H9 (cell line): ENCODE results near the gene COPS4. TPM values are rescaled to one million over a fixed set of nuclear protein-coding genes. Genes with fewer than 3 reads are reported as not detected.

Experiments used
- DNase-seq: peaks from one replicate; pipeline ENCODE4 v3.0.0-alpha.2; 2017
- H2AFZ ChIP-seq: one replicate; pipeline ENCODE4 v1.6.1; 2013; ENCODE audit warnings: mild to moderate bottlenecking, low read length, control low read depth, moderate library complexity
- H2AK5ac ChIP-seq: 2 replicates; pipeline ENCODE4 v1.6.1; 2013; ENCODE audit warnings: low read length, control low read depth, mixed read lengths; ENCODE audit not compliant: insufficient read length
- H2BK120ac ChIP-seq: one replicate; pipeline ENCODE4 v1.6.1; 2013; ENCODE audit warnings: low read depth, mild to moderate bottlenecking, low read length, control low read depth, inconsistent platforms; ENCODE audit not compliant: poor library complexity, severe bottlenecking
- H2BK12ac ChIP-seq: 2 replicates; pipeline ENCODE4 v1.6.1; 2013; ENCODE audit warnings: low read length, control low read depth, mixed read lengths, low read depth; ENCODE audit not compliant: insufficient read length
- H2BK15ac ChIP-seq: 2 replicates; pipeline ENCODE4 v1.6.1; 2013; ENCODE audit warnings: low read depth, low read length, control low read depth
- H2BK20ac ChIP-seq: one replicate; pipeline ENCODE4 v1.6.1; 2013; ENCODE audit warnings: low read depth, mild to moderate bottlenecking, low read length, control low read depth, inconsistent platforms; ENCODE audit not compliant: poor library complexity, severe bottlenecking
- H2BK5ac ChIP-seq: 2 replicates; pipeline ENCODE4 v1.6.1; 2013; ENCODE audit warnings: low read length, control low read depth, mixed read lengths; ENCODE audit not compliant: insufficient read length
- H3K14ac ChIP-seq: 2 replicates; pipeline ENCODE4 v1.6.1; 2013; ENCODE audit warnings: low read length, control low read depth; ENCODE audit not compliant: insufficient read depth
- H3K18ac ChIP-seq: 2 replicates; pipeline ENCODE4 v1.6.1; 2013; ENCODE audit warnings: low read depth, mild to moderate bottlenecking, mixed read lengths, low read length, control low read depth; ENCODE audit not compliant: insufficient read length
- H3K23ac ChIP-seq: 2 replicates; pipeline ENCODE4 v1.6.1; 2013; ENCODE audit warnings: low read length, control low read depth, mixed read lengths, low read depth; ENCODE audit not compliant: insufficient read length
- H3K23me2 ChIP-seq: 2 replicates; pipeline ENCODE4 v1.6.1; 2013; ENCODE audit warnings: low read depth, mild to moderate bottlenecking, mixed read lengths, low read length, control low read depth; ENCODE audit not compliant: insufficient read length, poor library complexity, severe bottlenecking
- H3K27ac ChIP-seq: 2 replicates; pipeline ENCODE4 v1.5.1; 2013; ENCODE audit warnings: low read length, control low read depth, mixed read lengths, low read depth; ENCODE audit not compliant: insufficient read length
- H3K27me3 ChIP-seq: 2 replicates; pipeline ENCODE4 v1.6.1; 2013; ENCODE audit warnings: low read length, control low read depth, inconsistent platforms; ENCODE audit not compliant: insufficient read depth
- H3K4ac ChIP-seq: 2 replicates; pipeline ENCODE4 v1.6.1; 2013; ENCODE audit warnings: low read depth, mild to moderate bottlenecking, control low read depth, inconsistent platforms, low read length, moderate library complexity
- H3K4me1 ChIP-seq: 2 replicates; pipeline ENCODE4 v1.6.1; 2013; ENCODE audit warnings: low read length, control low read depth, inconsistent platforms; ENCODE audit not compliant: insufficient read depth
- H3K4me2 ChIP-seq: 2 replicates; pipeline ENCODE4 v1.6.1; 2013; ENCODE audit warnings: low read length, control low read depth, mixed read lengths; ENCODE audit not compliant: insufficient read length, insufficient read depth
- H3K56ac ChIP-seq: 2 replicates; pipeline ENCODE4 v1.6.1; 2013; ENCODE audit warnings: low read depth, mild to moderate bottlenecking, mixed read lengths, low read length, control low read depth; ENCODE audit not compliant: insufficient read length
- H3K79me1 ChIP-seq: 2 replicates; pipeline ENCODE4 v1.6.1; 2013; ENCODE audit warnings: low read depth, mild to moderate bottlenecking, moderate library complexity, low read length, control low read depth, inconsistent platforms; ENCODE audit not compliant: insufficient read depth, poor library complexity, severe bottlenecking
- H3K79me2 ChIP-seq: 2 replicates; pipeline ENCODE4 v1.6.1; 2013; ENCODE audit warnings: low read length, control low read depth, inconsistent platforms; ENCODE audit not compliant: insufficient read depth
- H3K9ac ChIP-seq: 2 replicates; pipeline ENCODE4 v1.6.1; 2013; ENCODE audit warnings: low read length, control low read depth, mixed read lengths; ENCODE audit not compliant: insufficient read length; ENCODE audit errors: extremely low read depth
- H3K9me3 ChIP-seq: one replicate; pipeline ENCODE4 v1.6.1; 2013; ENCODE audit warnings: low read depth, low read length, inconsistent platforms; ENCODE audit not compliant: control insufficient read depth
- H3T11ph ChIP-seq: one replicate; pipeline ENCODE4 v1.6.1; 2013; ENCODE audit warnings: mild to moderate bottlenecking, low read length, control low read depth, inconsistent platforms
- H4K20me1 ChIP-seq: one replicate; pipeline ENCODE4 v1.6.1; 2013; ENCODE audit not compliant: control insufficient read depth, insufficient read length, insufficient read depth
- H4K5ac ChIP-seq: 2 replicates; pipeline ENCODE4 v1.6.1; 2013; ENCODE audit warnings: low read depth, mild to moderate bottlenecking, mixed read lengths, low read length, control low read depth; ENCODE audit not compliant: insufficient read length
- H4K8ac ChIP-seq: replicated peaks from 2 replicates; pipeline ENCODE4 v1.6.1; 2013; ENCODE audit warnings: low read length, control low read depth, mixed read lengths, low read depth; ENCODE audit not compliant: insufficient read length
- H4K91ac ChIP-seq: 2 replicates; pipeline ENCODE4 v1.6.1; 2013; ENCODE audit warnings: low read depth, mild to moderate bottlenecking, moderate library complexity, mixed read lengths, low read length, control low read depth; ENCODE audit not compliant: insufficient read length
- H3K27ac Mint-ChIP-seq, 3 experiments: 2 replicates in 2 of 3; 3 replicates in 1 of 3; pipeline ENCODE4 v1.8.0; 2020 to 2021; ENCODE audit warnings: mixed read lengths in 3 of 3, mild to moderate bottlenecking in 1 of 3, moderate library complexity in 1 of 3
- H3K27me3 Mint-ChIP-seq: 2 replicates; pipeline ENCODE4 v1.8.0; 2021; ENCODE audit warnings: low read depth, mild to moderate bottlenecking, moderate library complexity, mixed read lengths
- H3K36me3 Mint-ChIP-seq, 3 experiments: 2 replicates in 2 of 3; 3 replicates in 1 of 3; pipeline ENCODE4 v1.8.0; 2020 to 2021; ENCODE audit warnings: low read depth in 3 of 3, mixed read lengths in 3 of 3; ENCODE audit not compliant: insufficient read depth in 1 of 3
- H3K4me1 Mint-ChIP-seq, 2 experiments: 2 replicates each; pipeline ENCODE4 v1.8.0; 2020; ENCODE audit warnings: mixed read lengths in 2 of 2
- H3K4me3 Mint-ChIP-seq, 2 experiments: 2 replicates in 1 of 2; 3 replicates in 1 of 2; pipeline ENCODE4 v1.8.0; 2020 to 2021; ENCODE audit warnings: mild to moderate bottlenecking in 2 of 2, mixed read lengths in 2 of 2, moderate library complexity in 1 of 2
- H3K9me3 Mint-ChIP-seq, 2 experiments: 2 replicates in 1 of 2; 3 replicates in 1 of 2; pipeline ENCODE4 v1.8.0; 2020; ENCODE audit warnings: mild to moderate bottlenecking in 2 of 2, mixed read lengths in 2 of 2, moderate library complexity in 1 of 2
- CTCF ChIP-seq: fragments of 200-600 bp; sonication (generic); conservative IDR thresholded peaks from 3 replicates; pipeline ENCODE4 v1.8.0; 2021; ENCODE audit warnings: antibody characterized with exemption, mild to moderate bottlenecking
- WGBS: extraction: QIAGEN DNeasy Blood & Tissue Kit; methylation state at CpG from one replicate; pipeline ENCODE4 v1.1.7; 2013; ENCODE audit warnings: missing lambda C conversion rate, low lambda C conversion rate, mixed read lengths; ENCODE audit not compliant: insufficient read length; ENCODE audit errors: extremely low coverage; 5-methylcytosine and 5-hydroxymethylcytosine counted together
- total RNA-seq: library from RNA; stranded (reverse); gene quantifications from 2 replicates; pipeline ENCODE4 v1.2.1, GENCODE V29; 2021

Gene COPS4
- total RNA-seq, 1 experiment from 2014 or later: 39.9 TPM

DNA sequence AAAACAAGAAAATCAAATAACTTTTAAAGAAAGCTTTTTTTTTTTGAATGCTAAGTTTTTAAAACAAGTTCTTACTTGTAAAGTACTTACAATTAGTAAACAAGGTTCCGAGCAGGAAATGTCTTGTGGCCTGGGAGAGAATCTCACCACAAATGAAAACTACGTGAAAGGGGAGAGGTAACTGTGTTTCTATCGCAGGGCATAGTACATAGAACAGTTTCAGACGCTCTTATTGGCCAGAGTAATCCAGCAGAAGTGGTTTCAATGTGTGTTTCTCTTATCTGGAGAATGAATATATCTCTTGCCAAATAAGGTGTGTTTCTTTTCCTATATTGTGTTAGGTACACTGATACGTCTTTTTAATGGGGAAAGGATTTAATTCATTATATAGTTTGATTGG lies 79.6 kb downstream of the COPS4 start, which contains the start of gene PLAC8:
Gene PLAC8 (minus strand): TSS at position 154 of the 400 bp plus-strand sequence. CDS start 6,808 bp downstream, outside the sequence.
- no peak within 1 kb of the TSS for H2BK5ac ChIP-seq
- no peak within 1 kb of the TSS for H2AFZ ChIP-seq
- peaks cover 34% of the 10 kb centered on the region in 2 experiments for H3K4me1 Mint-ChIP-seq
- H3K23ac ChIP-seq: no peak within 1 kb of the TSS
- no peak within 1 kb of the TSS for H3K4me2 ChIP-seq
- no peak within 1 kb of the TSS for H3K56ac ChIP-seq
- no peak within 1 kb of the TSS for H3K18ac ChIP-seq
- no peaks in the 10 kb centered on the region for H3K9me3 ChIP-seq
- no CpG with 5 or more reads among the region's 5 CpGs for WGBS
- TF ChIP-seq CTCF: no peak
- H4K5ac ChIP-seq: no peak within 1 kb of the TSS
- no peak within 1 kb of the TSS for H3T11ph ChIP-seq
- H3K9ac ChIP-seq: no peak within 1 kb of the TSS
- H3K79me2 ChIP-seq: no peaks in the 10 kb centered on the region
- no peak within 1 kb of the TSS for H4K8ac ChIP-seq
- H3K79me1 ChIP-seq: no peaks in the 10 kb centered on the region
- no peak within 1 kb of the TSS for H2AK5ac ChIP-seq
- H3K27me3 ChIP-seq: no peaks in the 10 kb centered on the region
- H3K4ac ChIP-seq: no peak within 1 kb of the TSS
- no peaks in the 10 kb centered on the region for H3K4me1 ChIP-seq
- no peak within 1 kb of the TSS for H2BK15ac ChIP-seq
- peak within 1 kb of the TSS in 2 of 3 experiments; percentile 80 to 83; a peak in 4 of 7 replicates for H3K27ac Mint-ChIP-seq
- no peak within 1 kb of the TSS for H3K27ac ChIP-seq
- no peaks in the 10 kb centered on the region for H3K36me3 Mint-ChIP-seq
- H3K27me3 Mint-ChIP-seq: no peaks in the 10 kb centered on the region; the same call in 1 of the 2 replicates
- H3K23me2 ChIP-seq: peaks cover 5% of the 10 kb centered on the region
- no peak within 1 kb of the TSS for H2BK120ac ChIP-seq
- H3K9me3 Mint-ChIP-seq: no peaks in the 10 kb centered on the region; a peak in 1 of 5 replicates
- no peaks in the 10 kb centered on the region for H4K20me1 ChIP-seq
- no peak within 1 kb of the TSS for H4K91ac ChIP-seq
- H3K14ac ChIP-seq: no peak within 1 kb of the TSS
- no peak for DNase-seq
- no peak within 1 kb of the TSS for H2BK12ac ChIP-seq
- H2BK20ac ChIP-seq: no peak within 1 kb of the TSS
- H3K4me3 Mint-ChIP-seq: no peak within 1 kb of the TSS
